Epithelial cell of proximal tubule (primary cell): ENCODE measurements around the gene TBC1D1. TPM values are rescaled to one million over a fixed set of nuclear protein-coding genes. Genes with fewer than 3 reads are reported as not detected.

Source experiments
- DNase-seq: peaks from one replicate; pipeline ENCODE4 v3.0.0-alpha.2; 2011; ENCODE audit warnings: low read depth
- H3K4me3 ChIP-seq: 2 replicates; pipeline ENCODE4 v1.5.1; 2011; ENCODE audit warnings: low read depth, mild to moderate bottlenecking, low read length
- total RNA-seq: library from RNA; depleted of rRNA; stranded (reverse); fragments of >200 nt; gene quantifications from 2 replicates; pipeline ENCODE4 v1.2.3, GENCODE V29; 2015
- TF ChIP-seq, protein P1 (sequence below): conservative IDR thresholded peaks from 2 replicates; pipeline ENCODE4 v1.5.1; 2012; ENCODE audit warnings: low read depth, mild to moderate bottlenecking, low read length

Gene TBC1D1
- total RNA-seq, 1 donor from 2014 or later: 157 TPM

DNA sequence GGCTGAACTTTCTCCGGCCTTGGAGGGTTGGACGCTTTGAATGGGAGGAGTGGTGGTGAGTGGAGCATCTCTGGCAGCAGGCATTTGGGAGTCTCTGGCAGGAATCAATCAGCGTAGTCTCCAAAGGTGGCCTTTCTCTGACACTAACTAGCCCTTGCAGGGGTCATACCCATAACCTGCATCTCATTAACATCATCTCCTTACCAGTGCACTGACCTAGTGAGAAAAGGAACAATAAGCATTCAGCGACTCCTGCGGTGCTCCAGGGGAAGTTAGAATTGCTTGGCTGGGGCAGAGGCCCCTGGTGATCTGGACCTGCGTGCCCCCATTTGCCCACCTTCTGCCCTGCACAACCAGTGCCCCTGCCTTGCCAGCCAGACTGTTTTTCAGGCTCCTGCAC is 231.2 kb downstream of the TBC1D1 start:
- TF ChIP-seq, protein P1, sequence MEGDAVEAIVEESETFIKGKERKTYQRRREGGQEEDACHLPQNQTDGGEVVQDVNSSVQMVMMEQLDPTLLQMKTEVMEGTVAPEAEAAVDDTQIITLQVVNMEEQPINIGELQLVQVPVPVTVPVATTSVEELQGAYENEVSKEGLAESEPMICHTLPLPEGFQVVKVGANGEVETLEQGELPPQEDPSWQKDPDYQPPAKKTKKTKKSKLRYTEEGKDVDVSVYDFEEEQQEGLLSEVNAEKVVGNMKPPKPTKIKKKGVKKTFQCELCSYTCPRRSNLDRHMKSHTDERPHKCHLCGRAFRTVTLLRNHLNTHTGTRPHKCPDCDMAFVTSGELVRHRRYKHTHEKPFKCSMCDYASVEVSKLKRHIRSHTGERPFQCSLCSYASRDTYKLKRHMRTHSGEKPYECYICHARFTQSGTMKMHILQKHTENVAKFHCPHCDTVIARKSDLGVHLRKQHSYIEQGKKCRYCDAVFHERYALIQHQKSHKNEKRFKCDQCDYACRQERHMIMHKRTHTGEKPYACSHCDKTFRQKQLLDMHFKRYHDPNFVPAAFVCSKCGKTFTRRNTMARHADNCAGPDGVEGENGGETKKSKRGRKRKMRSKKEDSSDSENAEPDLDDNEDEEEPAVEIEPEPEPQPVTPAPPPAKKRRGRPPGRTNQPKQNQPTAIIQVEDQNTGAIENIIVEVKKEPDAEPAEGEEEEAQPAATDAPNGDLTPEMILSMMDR: no peak
- DNase-seq: no peak
- H3K4me3 ChIP-seq: no peak overlapping the region

DNA sequence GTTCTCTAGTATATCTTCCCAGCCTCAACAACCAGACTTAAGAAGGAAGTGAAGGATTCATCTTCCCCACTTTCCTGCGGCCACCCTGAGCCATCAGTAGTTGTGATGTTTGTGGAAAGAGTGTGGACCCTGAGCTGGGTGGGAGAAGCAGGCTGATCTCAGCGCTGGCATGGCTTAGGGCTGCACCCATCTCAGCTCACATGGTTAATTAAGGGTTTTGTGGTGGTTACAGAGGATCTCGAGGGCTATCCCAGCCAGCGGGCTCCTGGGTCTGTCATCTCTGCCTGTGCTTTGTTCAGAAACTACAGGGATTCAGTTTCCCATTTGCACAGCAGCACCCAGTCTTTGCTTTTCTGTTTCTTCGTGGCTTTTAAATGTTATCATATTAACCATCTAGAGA is 232.7 kb downstream of the TBC1D1 start:
- TF ChIP-seq, protein P1: no peak
- H3K4me3 ChIP-seq: no peak overlapping the region
- DNase-seq: no peak

DNA sequence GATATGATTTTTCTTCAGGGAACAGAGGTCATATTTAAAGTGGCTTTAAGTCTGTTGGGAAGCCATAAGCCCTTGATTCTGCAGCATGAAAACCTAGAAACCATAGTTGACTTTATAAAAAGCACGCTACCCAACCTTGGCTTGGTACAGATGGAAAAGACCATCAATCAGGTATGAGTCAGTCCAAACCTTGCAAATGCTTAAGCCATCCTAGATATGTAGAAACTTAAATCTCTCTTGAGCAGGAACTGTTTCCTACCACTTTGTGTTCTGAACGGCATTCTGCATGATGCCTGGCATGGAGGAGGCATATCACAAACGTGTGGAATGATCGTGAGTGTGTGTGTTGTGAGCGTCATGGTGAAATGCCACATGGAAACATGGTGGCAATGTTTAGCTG is 234.1 kb downstream of the TBC1D1 start:
- no peak overlapping the region for H3K4me3 ChIP-seq
- no peak for DNase-seq
- TF ChIP-seq, protein P1: no peak

DNA sequence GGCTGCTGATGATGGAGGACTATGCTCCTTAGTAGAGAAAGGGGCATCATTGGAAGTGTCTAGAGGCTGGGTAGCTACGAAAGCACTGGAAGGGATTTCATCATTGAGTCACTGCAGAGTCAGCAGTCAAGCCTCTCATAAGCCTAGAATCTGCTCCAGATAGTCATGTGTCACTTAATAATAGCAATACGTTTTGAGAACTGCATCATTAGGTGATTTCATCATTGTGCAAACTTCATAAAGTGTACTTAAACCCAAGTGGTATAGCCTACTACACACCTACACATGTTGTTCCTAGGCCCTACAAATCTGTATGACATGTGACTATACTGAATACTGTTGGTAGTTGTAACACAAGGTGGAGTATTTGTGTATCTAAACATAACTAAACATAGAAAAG is 234.9 kb downstream of the TBC1D1 start:
- no peak overlapping the region for H3K4me3 ChIP-seq
- DNase-seq: no peak
- TF ChIP-seq, protein P1: no peak

DNA sequence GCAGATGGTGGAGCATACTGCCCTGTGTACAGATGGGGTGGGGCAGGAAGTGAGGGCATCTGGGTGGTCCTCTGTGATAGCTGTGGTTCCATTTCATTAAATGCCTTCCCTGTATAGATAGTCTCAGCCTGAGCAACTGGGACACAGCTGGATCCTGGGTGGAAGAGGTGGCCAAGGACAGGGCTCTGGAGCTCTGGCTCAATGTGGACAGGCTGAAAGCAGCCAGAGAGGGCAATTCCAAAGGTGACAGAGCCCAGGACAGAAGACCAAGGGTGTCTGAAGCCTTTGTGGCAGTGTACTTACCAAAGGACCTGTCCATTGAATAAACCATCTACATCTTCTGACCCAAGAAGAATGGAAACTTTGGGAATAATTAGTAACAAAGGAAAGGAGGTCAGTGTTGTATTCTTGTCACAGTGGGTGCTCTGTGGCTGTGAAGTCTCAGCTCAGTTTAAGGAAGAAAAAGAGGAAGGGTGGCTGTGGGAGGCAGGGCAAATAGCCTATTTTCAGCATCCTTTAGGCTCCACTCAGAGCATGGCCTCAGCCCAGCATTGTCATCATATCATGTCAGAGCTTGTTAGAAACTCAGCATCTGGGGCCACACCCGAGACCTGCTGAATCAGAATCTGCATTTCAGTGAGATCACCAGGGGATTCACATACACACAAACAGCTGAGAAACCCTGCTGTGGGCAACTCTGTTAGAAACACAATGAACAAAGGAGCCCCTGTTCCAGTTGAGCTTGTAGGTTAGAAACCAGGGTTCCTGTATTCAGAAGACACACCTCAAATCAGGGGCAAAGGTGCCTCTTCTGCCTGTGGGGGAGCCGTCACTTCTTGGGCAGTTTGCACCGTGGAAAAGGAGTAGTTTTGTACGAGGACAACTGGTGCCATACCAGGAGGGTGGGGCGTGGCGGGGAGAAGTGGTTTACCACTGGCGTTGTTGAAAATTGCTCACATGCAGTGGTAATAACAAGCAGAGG is 237.9 kb downstream of the TBC1D1 start:
- no peak for DNase-seq
- H3K4me3 ChIP-seq: no peak overlapping the region

DNA sequence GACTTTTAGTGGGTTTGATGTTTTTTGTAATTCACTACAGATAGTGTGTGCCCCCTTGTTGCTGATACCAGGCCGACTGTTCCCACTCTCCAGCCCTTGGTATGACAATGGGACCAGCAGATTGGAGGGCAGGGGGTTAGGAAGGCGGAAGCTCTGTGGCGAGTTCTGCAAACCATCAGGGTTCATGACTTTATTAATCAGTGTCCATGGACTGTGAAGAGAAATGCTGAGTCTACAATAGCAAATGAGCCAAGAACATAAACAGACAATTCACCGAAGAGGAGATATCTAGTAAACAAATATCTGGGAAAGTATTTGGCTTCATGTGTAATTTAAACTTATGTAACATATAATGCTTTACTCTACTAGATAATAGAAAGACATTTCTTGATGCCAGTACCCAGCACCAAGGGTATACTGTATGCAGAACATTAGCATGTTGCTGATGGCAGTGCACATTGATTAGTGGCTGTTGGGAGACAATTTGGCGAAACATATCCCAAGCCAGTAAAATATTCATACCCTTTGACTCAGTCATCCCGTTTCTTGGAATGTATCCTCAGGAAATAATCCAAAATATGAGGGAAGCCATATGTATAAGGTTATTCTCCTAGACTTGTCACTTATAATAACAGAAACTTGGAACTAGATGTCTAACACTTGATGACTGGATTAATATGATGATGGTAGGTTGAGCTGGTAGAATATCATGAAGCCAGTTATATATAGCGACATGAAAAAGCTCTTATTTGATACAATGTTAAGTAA is 238.8 kb downstream of the TBC1D1 start:
- DNase-seq: no peak
- H3K4me3 ChIP-seq: no peak overlapping the region
- TF ChIP-seq, protein P1: no peak

More for the DNA sequence above, 237.9 kb downstream of the TBC1D1 start:
- TF ChIP-seq, protein P1: no peak
